Adipose tissue (tissue), 3 donors: ENCODE measurements around the gene PARD3. TPM values are rescaled to one million over a fixed set of nuclear protein-coding genes. Genes with fewer than 3 reads are reported as not detected.

Source experiments
- H3K27ac ChIP-seq: one replicate; pipeline ENCODE4 v1.5.1; 2013; ENCODE audit warnings: low read depth, low read length
- WGBS, 3 donors: extraction: QIAGEN DNeasy Blood & Tissue Kit; methylation state at CpG; one replicate each; pipeline ENCODE4 v1.1.7; 2013; 5-methylcytosine and 5-hydroxymethylcytosine counted together
- polyA plus RNA-seq, 3 donors: library from polyadenylated mRNA; stranded (reverse); fragments of 200-250 nt; gene quantifications; one replicate each; pipeline ENCODE4 v1.2.3, GENCODE V29; 2013
- donor health status: healthy with polysubstance abuse.
- donor health status: Bipolar disorder and iron deficiency.
- donor health status: healthy.

The PARD3 gene
- polyA plus RNA-seq, 3 donors, result 11.2 to 20.6 (median 17.2) TPM

DNA sequence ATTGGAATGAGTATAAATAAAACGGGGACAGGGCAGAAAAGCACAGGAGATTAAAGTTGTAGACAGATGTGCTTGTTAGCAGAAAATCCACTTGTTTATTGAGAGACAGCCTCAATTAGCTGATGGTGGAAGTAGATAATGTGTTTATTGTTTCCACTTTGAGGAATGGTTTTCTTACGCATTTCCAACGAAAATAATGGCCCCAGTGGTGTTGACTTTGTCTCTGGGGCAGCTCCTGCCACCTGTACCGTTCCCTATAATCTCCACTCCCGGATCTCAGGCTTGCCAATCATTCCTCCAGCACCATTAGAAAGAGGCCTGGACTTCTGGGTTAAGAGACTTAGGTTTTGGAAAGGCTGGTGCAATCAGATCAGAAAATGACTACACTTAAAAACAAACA is 638.7 kb downstream of the PARD3 start:
- no peak overlapping the region for H3K27ac ChIP-seq
- WGBS, 3 donors, result 59 to 79% (median 79%) methylated on average over 5 of the region's 5 CpGs

DNA sequence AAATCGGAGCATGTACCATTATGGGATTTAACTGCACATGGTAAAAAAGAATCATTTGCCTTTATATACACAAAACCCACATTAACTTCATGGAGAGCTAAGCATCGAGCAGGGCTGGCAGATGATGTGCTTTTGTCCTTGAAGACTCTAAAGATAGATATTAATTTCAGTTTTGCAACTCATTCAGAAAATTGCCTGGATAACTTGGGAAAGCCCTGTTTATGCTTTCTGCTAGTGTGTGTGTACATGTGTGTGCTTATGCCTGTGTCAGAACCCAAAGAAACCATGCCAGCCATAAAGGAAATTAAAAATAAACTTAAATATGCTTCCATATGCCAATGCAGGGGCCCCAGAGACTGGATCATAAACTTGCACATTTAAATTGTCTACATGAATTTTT is 640.0 kb downstream of the PARD3 start:
- H3K27ac ChIP-seq, result no peak overlapping the region
- 84 to 89% (median 89%) methylated on average over 2 of the region's 2 CpGs for WGBS, 3 donors

DNA sequence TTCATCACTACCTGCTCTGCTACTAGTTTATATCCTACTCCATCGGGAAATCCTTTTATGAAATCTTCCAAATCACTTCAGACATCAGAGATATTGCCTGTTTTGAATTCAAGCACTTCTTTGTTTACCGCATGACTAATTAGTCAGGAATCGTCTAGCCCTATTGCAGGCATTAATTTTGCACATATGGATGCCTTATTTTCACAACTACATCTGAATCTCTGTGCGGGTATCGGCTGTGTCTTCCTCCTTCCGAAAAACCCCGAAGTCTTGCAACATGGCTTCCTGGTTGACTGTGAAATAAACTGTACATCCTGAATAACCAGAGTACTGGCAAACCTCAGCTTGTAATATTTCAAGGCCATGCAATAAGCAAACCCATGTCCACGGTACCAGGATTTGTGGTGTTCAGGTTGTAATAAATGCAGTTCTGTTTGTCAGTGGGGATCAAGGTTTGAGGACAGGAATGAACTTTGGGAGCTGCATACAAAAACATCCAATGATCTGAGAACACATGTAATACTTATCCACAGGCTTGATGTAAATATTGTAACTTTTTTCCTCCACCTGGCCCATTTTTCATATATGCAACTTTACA is 642.1 kb downstream of the PARD3 start:
- WGBS, 3 donors, result 58 to 82% (median 68%) methylated on average over 8 of the region's 8 CpGs
- H3K27ac ChIP-seq, result no peak overlapping the region

DNA sequence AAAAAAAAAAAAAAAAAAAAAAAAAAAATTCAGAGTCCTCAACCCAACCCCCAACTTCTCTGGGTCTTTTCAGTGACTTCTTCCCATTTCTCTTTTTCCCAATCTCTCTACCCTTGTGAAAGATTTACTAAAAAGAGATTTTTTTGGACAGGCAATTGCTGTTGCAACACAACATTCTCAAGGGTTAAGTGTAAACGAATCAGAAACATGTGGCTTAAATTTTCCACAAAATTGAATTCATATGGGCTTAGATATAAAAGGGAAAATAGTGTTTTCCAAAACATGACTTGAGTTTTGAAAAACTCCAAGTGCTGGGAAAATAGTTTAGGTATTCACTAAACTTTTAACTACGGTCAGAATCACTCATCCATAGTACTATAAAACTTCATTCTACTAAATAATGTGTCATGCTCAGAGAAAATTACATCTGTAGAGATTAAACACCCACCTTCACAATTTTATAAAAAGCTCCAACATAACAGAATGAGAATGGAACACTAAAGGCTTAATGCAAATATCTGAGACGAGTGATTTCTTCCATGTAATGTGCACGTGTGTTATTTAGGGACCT is 643.1 kb downstream of the PARD3 start:
- no peak overlapping the region for H3K27ac ChIP-seq
- WGBS, 3 donors, result 43 to 72% (median 64%) methylated on average over 4 of the region's 4 CpGs

DNA sequence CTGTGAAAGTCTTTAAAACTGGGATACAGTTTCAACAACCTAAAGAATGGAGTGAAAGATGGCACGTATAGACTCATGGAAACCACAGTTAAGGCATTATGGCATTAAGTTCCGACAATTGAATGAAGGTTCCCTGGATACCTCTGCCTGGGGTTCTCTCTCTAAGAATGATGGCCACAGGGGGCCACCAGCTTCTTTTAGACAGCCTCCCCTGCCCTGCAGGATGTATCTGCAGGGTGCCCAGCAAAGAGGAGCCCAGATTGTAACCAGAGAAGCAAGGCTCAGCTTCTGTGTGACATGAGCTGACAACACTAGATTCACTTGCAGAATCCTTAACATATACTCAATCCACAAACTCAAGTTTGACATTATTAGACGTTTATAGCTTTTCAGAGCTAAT is 645.4 kb downstream of the PARD3 start:
- 91 to 94% (median 92%) methylated on average over 3 of the region's 3 CpGs for WGBS, 3 donors

DNA sequence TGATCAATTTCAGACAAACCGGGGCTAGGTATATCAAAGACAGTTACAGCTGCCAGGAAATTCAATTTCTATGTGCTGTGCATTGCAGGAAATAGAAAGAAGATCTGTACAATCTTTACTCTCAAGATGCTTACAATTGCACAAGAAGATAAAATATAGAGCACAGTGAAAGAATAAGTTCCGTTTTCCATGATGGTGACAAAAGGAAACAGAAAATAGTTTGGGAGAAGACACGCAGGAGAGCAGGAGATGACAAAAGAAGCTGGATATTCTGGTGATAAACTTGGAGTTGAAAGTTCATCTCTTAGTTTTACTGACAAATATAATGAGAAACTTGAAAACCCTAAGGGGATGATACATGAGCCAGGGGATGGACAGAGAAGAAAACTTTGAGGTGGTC is 646.0 kb downstream of the PARD3 start:
- WGBS, 3 donors, result 58 to 77% (median 73%) methylated on average over 3 of the region's 3 CpGs
- H3K27ac ChIP-seq, result no peak overlapping the region

More for the DNA sequence above, 645.4 kb downstream of the PARD3 start:
- H3K27ac ChIP-seq, result no peak overlapping the region

DNA sequence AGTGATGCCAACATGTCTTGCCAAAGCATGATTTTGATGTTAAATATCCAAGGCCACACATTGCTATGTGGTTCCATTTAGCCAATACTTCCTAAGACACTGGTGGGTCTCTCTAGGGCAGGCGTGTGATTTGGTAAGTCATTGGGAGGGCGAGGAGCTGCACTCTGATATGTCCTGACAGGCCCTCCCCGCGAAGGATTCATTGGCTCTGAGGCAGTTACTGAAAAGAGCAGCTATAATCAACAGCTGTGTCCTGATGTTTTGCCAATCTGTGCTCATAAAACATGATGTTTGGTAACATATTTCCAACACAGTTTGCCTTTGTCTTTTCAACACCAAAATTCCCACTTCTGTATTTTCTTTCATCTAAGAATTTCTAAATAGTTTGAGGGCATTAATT is 646.7 kb downstream of the PARD3 start:
- H3K27ac ChIP-seq, result no peak overlapping the region
- WGBS, 3 donors, result 70 to 83% (median 78%) methylated on average over 4 of the region's 4 CpGs

DNA sequence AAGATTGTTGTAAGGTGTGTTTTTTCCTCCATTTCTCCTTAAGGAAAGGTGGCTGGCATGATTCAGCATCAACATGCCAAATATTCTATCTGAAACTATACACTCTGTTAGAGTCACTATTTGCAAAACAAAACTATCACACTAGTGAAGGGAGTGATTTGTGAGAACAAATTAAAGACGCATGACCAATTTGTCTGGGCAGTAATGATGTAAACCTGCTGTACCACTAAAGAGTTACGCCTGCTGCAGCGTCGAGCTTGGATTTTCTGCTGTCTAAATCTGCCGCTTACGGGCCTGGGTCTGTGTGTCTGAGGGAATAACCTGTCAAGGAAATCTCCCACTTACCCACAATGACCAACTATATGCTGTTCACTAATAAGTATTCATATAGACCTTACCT is 648.3 kb downstream of the PARD3 start:
- no peak overlapping the region for H3K27ac ChIP-seq
- WGBS, 3 donors, result 88 to 95% (median 89%) methylated on average over 6 of the region's 6 CpGs

DNA sequence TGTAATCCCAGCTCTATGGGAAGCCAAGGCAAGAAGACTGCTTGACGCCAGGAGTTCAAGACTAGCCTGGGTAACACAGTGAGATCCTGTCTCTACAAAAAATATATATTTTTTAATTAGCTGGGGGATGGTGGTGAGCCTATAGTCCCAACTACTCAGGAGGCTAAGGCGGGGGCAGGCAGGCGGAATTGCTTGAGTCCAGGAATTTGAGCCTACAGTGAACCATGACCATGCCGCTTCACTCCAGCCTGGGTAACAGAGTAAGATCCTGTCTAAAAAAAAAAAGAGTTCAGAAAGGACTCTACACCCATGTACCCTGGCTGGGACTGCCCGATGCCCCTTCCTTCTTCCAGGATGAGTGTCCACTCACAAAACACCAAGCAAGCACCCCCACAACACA is 648.7 kb downstream of the PARD3 start:
- no peak overlapping the region for H3K27ac ChIP-seq
- WGBS, 3 donors, result 97 to 99% (median 98%) methylated on average over 5 of the region's 5 CpGs

DNA sequence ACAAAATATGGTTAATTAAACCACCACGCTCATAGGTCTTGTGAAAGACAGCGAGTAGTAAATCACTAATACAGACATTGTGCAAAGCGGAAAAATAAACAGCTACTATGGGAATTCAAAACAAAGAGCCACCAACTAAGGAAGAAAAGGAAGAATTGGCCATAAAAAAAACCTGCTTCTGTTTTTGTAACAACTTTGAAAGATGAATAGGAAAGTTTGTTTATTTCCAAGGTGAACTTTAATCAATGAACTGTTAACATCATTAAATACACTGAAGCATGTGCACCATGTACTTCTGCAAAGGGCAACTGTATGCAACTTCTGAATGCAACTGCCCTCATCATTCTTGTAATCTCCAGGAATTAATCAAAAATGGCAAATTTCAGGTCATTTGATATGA is 651.1 kb downstream of the PARD3 start:
- H3K27ac ChIP-seq, result no peak overlapping the region
- WGBS, 3 donors, result 68 to 89% (median 76%) methylated on average over 3 of the region's 3 CpGs

DNA sequence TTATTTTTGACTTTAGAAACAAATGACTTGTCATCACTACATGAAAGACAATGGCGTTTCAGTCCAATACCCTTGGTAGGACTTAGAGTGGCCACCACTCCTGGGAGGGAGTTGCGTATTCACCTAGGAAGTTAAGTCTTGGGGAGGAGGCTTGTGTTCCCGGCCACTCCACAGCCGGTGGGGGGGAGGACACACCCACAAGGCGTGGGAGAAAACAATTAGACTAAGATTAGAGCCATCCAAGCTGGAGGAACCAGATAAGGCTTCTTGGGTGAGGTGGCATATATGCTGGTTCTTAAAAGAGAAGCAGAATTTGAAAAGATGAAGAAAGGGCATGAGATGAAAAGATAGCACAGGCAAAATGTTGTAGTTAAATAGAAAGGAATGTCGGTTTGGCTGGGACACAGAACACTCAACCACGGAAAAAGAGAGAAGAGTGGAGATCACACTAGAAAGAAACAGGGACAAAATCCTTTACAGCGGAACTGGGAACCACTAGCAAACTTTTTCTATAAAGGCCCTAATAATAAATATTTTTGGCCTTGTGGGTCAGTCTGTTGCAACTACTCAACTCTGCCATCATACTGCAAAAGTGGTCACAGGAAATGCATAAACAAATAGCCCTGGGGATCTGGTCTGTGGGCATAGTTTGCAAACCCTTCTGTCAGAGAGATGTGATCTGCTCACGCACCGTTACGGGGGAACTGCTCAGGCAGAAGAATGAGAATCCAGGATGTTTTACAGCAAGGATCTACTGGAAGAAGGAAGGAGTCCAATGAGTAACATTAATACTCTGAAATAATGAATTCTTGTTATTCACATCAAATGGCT is 651.8 kb downstream of the PARD3 start:
- WGBS, 3 donors, result 80 to 88% (median 81%) methylated on average over 11 of the region's 11 CpGs
- no peak overlapping the region for H3K27ac ChIP-seq

DNA sequence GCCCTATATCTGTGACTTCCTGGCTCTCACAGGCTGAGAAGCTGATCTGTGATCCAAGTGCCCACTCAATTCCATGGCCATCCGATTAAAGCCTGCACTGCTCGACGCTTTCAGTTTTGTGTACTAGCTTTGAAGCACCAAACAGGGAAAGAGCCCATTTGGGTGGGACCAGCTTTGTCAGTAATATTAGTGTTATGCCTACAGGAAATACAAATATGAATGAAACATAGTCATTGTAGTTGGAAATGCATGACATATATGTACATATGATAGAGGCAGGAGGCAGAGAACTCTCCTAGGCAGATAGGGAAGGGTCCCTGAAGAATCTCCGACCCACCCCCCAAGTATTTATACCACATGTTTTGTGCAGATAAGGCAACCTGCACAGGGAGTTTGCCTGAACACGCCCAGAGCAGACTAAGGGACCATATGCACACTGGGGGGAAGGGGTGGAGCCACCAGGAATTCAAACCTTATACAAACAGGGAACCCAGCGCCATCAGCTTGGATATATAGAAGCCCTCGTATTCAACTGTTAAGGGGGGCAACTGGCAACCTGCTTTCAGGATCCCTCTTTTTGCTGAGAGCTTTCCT is 653.2 kb downstream of the PARD3 start:
- H3K27ac ChIP-seq, result no peak overlapping the region
- WGBS, 3 donors, result 89 to 95% (median 90%) methylated on average over 7 of the region's 7 CpGs

DNA sequence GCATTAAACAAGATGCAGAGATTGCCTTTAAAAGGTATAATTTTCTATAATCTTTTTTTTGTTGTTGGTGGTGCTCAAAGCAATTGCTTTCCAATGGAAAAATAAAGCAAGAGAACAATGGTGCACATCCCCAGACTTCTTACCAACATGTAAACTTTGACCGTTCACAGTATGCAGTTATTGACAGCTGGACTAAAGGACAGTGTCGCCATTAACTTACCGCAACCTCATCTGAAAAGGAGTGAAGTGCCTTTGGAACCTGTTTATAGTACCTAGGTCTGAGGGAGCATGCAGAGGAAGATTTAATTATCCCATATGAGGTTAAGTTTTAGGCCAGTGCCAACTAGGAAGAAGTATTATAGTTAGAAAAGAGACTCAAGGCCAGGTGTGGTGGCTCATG is 654.5 kb downstream of the PARD3 start:
- 94 to 100% (median 99%) methylated on average over 3 of the region's 3 CpGs for WGBS, 3 donors
- no peak overlapping the region for H3K27ac ChIP-seq

DNA sequence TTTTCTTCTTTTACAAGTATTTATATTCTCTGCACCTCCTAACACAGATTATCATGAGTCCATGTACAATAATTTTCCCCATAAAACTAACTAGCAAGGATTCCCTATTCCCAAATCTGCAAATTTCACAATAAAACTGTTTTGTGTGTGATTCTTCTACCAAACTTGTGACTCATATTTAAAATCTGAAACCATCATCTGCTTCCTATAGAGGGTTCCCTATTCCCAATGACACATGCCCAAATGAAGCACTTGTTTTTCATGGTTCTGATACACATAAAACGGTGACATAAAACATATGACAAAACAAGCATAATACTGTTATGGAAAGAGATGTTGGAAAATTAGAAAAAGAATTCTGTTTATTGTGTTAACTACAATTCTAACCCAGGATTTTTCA is 657.6 kb downstream of the PARD3 start:
- H3K27ac ChIP-seq, result no peak overlapping the region
- 90 to 92% (median 91%) methylated on average over 1 of the region's 1 CpG for WGBS, 3 donors

DNA sequence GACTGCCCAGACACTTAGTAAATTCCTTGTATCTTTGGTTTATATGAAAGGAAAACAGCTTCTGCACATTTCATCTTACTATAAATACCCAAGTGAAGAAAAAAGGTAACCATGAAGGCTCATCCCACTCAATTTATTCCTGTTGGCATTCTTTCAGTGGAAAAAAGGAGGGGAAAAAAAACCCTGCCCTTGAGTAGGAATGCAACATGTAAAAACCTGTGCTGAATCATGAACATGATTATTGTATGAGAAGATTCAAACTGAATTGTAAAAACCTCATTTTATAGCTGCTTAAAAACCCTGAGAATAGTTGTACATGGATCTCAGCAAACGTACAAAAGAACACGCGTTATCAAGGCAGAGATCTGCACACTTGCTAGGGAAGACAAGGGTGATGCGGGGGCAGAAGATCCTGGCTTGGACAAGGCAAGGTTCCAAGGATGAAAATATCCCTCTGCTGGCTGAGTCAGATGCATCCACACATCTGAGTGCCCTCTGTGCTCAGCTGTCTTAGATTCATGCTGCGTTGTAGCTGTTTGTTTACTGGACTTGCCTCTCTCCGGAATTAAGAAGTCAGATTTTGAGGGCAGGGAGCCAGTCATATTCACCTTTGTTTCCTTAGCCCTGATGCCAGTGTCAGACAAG is 658.2 kb downstream of the PARD3 start:
- H3K27ac ChIP-seq, result no peak overlapping the region
- 61 to 73% (median 66%) methylated on average over 6 of the region's 6 CpGs for WGBS, 3 donors

DNA sequence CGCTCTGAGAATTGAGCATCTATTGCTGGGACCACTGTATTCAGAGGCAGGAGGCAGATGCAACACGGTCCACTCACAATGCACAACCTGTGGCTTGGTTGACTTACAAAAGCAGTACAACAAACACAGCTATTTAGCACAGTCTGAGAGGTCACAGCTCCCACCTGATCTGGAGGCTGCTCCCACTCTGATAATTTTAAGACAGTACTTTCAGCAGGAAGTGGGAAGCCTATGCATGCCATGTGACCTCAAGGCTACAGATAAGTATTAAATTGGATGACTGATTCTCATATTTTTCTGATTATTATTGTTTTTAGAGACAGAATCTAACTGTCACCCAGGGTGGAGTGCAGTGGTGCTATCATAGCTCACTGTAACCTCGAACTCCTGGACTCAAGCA is 659.3 kb downstream of the PARD3 start:
- WGBS, 3 donors, result 62 to 96% (median 86%) methylated on average over 3 of the region's 3 CpGs
- H3K27ac ChIP-seq, result no peak overlapping the region

DNA sequence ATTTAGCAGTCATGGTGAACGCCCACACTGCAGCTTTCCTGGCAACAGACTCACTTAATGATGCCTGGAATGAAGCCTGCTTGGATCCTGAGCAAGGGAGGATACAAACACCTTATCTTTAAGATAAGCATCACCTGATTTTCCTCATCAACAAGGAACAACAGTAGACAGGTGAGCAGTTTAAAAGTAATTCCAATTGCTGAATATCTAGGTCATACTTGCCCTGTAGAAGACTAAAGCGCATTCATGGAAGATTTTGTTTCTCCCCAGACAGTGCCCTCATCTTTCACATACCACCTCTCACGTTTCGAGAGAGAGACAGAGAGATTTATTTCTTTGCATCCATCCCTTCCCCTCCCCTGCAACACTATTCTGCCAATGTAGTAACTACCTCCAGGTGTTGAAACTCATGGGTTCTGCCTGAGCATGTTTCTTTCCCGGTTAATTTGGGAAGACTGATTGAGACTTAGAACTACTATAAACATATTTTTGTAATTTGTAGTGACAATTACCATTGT is 660.7 kb downstream of the PARD3 start:
- H3K27ac ChIP-seq, result no peak overlapping the region
- 69 to 86% (median 75%) methylated on average over 5 of the region's 5 CpGs for WGBS, 3 donors

DNA sequence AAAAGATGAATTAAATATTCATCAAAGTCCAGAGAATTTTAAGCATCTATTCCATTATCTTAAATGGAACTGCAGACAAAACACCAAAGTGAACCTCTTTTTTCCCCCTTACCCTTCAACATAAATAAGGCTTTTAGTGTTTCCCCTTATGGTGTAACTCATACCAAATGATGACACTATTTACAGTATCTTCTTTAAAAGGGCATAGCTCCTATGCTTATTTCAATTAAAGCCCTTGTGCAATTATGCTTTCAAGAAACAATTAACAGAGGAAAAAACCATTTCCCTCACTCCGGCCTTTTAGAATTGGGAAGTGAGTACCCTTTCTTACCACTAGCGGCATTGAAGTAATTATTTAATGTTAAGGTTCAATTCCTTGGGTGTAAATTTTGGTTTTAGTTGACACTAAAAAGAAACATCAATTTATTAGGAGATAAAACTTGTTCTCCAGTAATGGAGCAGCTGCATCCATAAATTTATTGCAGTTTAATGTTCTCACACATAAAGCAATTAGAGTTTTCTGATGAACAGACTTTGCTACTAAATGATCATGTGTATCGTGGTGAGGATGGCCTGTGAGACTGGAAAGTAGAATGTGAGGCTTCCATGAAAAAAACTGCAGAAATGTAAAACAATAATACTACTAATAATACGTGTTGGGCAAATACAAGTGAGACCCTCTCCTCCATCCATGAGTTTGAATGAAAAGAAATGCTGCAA is 661.3 kb downstream of the PARD3 start:
- WGBS, 3 donors, result 85 to 95% (median 85%) methylated on average over 4 of the region's 4 CpGs
- H3K27ac ChIP-seq, result no peak overlapping the region
